Embryonic facial prominence (tissue), 1 donor: ENCODE results near the gene LRP1.

Source experiments
- DNase-seq: peaks from one replicate; pipeline ENCODE4 v3.0.0-alpha.2; 2016; ENCODE audit errors: extremely low spot score

The LRP1 gene

GRCh38 chr12:57134949-57135348 lies 6.7 kb downstream of the LRP1 start:
- no peak for DNase-seq

GRCh38 chr12:57135527-57136326 lies 7.4 kb downstream of the LRP1 start:
- peak; percentile 36 for DNase-seq

DNA sequence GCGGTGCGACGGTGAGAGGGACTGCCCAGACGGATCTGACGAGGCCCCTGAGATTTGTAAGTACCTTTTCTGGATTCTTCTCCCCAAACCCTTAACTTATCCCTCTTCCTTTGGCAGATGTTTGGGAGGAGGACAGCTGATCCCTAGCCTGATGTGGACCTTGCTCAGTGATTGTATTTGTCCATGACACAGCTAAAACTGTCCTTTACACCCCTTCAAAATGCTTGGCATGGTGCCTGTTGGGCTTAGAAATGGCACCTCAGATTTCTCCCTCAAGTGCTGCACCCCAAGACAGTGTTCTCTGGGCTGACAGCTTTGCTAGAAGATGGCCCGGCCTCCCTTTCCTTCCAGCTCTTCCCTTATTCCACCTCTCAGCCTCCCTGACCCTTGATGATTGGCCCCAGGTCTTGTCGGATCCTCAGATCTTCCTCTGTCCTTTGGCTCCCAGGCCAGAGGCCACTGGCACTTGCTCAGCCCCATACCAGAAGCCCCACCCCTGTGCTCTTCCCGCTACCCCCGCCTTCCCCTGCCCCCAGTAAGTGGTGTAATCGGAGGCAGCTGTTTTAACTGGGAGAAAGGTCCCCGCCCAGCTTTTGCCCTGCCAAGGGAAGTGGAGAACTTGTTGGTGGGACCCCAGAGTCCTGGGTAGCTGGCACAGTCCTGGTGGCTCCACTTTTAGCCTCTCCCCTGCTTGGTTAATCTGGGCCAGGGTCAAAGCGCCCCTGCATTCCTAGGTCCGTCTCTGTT lies 10.4 kb downstream of the LRP1 start:
- DNase-seq = no peak

- DNase-seq = no peak
Measured at GRCh38 chr12:57139796-57140649, 11.7 kb downstream of the LRP1 start.

DNA sequence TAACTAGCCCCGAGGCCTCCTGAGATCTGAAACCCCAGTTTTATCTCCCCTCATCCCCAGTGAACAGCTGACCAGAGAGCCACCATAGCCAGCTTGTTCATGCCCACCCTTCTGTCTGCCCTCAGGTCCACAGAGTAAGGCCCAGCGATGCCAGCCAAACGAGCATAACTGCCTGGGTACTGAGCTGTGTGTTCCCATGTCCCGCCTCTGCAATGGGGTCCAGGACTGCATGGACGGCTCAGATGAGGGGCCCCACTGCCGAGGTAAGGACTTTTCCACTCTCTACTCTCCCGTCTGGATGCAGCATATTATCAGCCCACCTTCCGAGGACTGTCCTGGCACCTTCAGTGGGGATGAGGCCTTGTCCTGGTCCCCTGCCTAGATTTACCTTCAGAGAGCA lies 13.0 kb downstream of the LRP1 start:
- DNase-seq = no peak

- no peak for DNase-seq
Measured at GRCh38 chr12:57142121-57142520, 13.8 kb downstream of the LRP1 start.

DNA sequence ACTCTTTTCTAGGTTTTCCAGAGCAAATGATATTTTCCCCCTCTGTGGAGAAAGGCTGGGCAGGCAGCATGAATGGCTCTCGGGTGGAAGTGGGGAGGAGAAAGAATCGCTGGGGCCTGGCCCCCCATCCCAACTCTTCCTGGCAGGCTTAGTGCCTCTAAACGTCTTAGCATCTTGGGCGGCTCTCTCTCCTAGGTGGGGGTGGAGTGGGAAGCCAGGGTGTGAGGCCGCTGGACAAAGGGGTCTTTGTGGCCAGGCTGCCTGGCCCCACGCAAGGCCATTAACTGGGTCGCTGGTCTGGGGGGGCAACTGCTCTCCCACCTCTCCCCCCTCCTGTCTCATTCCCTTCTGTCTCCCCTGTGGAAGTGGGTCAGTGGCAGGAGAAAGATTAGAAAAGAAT lies 14.4 kb downstream of the LRP1 start:
- no peak for DNase-seq

- no peak for DNase-seq
Measured at GRCh38 chr12:57143454-57143853, 15.2 kb downstream of the LRP1 start.

GRCh38 chr12:57145460-57146059 lies 17.3 kb downstream of the LRP1 start:
- no peak for DNase-seq

DNA sequence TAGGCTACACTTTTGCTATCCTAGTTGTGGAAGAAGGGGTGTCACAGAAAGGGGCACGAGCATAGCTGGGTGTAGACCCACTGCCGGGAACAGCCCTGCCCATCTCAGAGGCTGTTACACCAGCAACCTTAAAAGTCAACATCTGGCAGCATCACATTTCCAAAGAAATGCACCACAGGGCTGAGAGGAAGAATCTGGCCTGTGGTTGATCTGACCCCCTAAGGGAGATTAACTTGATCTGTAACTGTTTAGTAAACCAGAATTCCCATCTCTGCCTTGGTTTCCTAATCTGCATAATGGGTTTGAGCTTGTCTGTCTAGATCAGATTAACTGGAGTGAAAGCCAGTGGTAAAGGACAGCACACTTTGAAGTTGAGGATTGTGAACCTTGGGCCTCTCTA lies 17.8 kb downstream of the LRP1 start:
- no peak for DNase-seq

GRCh38 chr12:57146961-57147944 lies 19.0 kb downstream of the LRP1 start, which contains the start of gene LRP1-AS:
Gene LRP1-AS (minus strand): TSS chr12:57147619.
- DNase-seq = no peak

DNA sequence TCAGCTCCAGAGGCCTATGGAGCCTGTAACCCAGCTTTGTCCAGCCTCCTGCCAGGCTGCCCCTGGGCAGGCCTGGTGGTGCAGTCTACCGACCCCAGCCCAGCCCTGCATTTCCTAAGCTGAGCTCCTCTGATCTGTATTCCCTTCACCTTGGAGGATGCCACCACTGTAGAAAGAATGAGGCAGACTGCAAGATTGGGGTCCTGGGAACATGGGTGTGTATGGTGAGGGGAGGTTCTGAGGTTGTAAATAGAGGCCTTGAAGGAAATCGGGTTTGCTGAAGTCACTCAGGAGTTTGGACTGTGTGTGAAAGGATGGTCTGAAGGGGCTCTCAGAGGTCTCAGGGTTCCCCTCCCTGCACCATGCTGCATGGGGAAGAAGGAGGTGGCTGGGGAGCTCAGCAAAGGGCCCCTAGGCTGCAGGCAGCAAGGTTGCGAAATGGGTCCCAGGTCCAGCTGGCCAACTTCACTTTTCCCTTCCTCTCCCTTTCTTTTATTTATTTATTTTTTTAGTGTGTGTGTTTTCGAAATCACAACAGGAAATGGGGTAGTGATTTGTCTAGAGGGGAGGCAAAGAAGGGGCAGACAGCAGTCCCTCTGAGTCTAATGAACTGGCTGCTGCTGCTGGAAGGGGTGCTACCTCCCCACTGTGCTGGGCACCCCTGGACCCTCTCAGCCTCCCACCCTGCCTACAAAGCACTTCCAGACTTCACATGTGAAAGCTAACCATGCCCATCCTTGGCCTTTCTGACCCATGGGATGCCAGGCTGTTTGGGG lies 20.4 kb downstream of the LRP1 start:
- no peak for DNase-seq

- DNase-seq = no peak
Measured at GRCh38 chr12:57149245-57149900, 21.1 kb downstream of the LRP1 start.

GRCh38 chr12:57150400-57151000 lies 22.2 kb downstream of the LRP1 start:
- no peak for DNase-seq

DNA sequence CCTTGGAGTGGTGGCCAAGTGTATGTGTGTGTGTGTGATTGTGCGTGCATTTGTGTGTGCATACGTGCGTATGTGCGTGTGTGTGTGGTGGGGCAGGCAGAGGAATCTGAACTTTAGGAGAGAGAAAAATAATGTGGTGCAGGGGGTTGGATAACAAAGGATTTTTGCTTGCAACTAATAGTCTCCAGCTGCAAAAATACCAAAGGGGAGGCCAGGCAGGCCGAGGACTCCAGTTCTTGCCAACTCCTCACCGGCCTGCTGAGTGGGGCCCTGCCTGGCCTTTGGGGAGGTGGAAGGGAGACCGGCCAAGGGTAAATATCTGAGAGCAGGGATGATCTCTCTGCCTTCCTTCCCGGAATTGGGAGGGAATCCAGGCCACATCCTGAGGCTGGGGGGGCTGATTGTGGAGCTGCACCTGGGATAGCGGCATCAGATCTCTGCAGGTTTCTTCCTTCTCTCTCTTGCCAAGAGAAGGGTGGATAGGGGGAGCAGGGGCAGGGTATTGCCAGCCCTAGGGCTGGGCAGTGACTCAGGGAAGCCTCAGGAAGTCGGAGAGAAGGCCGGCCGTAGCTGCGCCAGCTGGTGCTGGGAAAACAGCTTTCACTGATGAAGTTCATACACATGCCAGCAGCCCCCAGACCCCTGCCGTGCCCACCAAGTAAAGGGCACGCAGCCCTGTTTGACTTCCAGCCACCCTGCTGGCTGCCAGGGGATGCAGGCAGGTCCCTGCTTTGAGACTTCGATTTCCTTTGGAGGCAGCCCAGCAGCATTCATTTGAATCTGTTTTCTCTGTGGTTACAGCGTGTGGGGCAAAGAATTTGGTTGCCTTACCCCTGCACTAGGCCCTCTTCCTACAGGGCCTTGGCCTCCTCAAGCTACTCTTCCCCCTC lies 23.7 kb downstream of the LRP1 start:
- no peak for DNase-seq

GRCh38 chr12:57152639-57153038 lies 24.4 kb downstream of the LRP1 start:
- DNase-seq = no peak

- no peak for DNase-seq
Measured at GRCh38 chr12:57153415-57153997, 25.2 kb downstream of the LRP1 start.
